ENCODE measurements around the gene VPS51.

- no peak for TF ChIP-seq JUND (IDR thresholded peaks at IDR 0.05)
- TF ChIP-seq CTCF (IDR thresholded peaks at IDR 0.05 in 2 of 3, conservative IDR thresholded peaks at IDR 0.05 in 1 of 3; ENCODE audit: borderline replicate concordance in 1 of 3, insufficient read depth in 1 of 3, low read depth in 2 of 3, low read length in 2 of 3), result no peak
- TF ChIP-seq EZH2 (IDR thresholded peaks at IDR 0.05), result no peak
- TF ChIP-seq ZFX (IDR thresholded peaks at IDR 0.05), result no peak
- TF ChIP-seq POLR2A (IDR thresholded peaks at IDR 0.05; ENCODE audit: borderline replicate concordance, extremely low read depth, insufficient read depth, insufficient read length), result no peak
- no peak for TF ChIP-seq RAD21 (IDR thresholded peaks at IDR 0.05; ENCODE audit: low read depth)
- no peak for TF ChIP-seq SIN3A (IDR thresholded peaks at IDR 0.05; ENCODE audit: low read depth)
- no peak for TF ChIP-seq ATF3 (IDR thresholded peaks at IDR 0.05)
- TF ChIP-seq POLR2AphosphoS5 (IDR thresholded peaks at IDR 0.05; ENCODE audit: low read depth, low read length), result no peak
- TF ChIP-seq SRF (IDR thresholded peaks at IDR 0.05; ENCODE audit: low read depth), result no peak
These were observed 15.2 kb downstream of the VPS51 start for GRCh38 chr11:65111159-65111743.

Data from HCT116 (cell line).